HG02973 (cell line): Measurements from ENCODE around the gene BASP1.
A peak's percentile ranks its signal among the peaks of the same experiment; 100 is the strongest.
"Not testable (repeated sequence)": the region's sequence is repeated elsewhere in the genome, so short reads cannot be mapped to it uniquely, and the experiment has no call there.

Experiments
- ATAC-seq: cut with Tn5 transposase; IDR thresholded peaks from one replicate; pipeline ENCODE4 v1.9.1; 2021; ENCODE audit warnings: moderate library complexity; ENCODE audit not compliant: unreplicated experiment

The BASP1 gene

GRCh38 chr5:17190799-17191391, 26.5 kb upstream of the BASP1 start:
- ATAC-seq, result no peak

GRCh38 chr5:17191574-17191973, 25.9 kb upstream of the BASP1 start:
- ATAC-seq, result not testable (repeated sequence)

- ATAC-seq, result no peak
Measured at GRCh38 chr5:17192191-17192590, 25.2 kb upstream of the BASP1 start.

GRCh38 chr5:17196024-17196423, 21.4 kb upstream of the BASP1 start:
- ATAC-seq, result no peak

GRCh38 chr5:17196697-17197096, 20.7 kb upstream of the BASP1 start:
- no peak for ATAC-seq

GRCh38 chr5:17203329-17204132, 13.9 kb upstream of the BASP1 start:
- peak; percentile 85 for ATAC-seq

- no peak for ATAC-seq
Measured at GRCh38 chr5:17204133-17204489, 13.3 kb upstream of the BASP1 start.

GRCh38 chr5:17206021-17206420, 11.4 kb upstream of the BASP1 start:
- no peak for ATAC-seq

GRCh38 chr5:17212191-17212590, 5.2 kb upstream of the BASP1 start:
- ATAC-seq, result no peak

GRCh38 chr5:17212996-17213395, 4.4 kb upstream of the BASP1 start:
- no peak for ATAC-seq

- no peak for ATAC-seq
Measured at GRCh38 chr5:17213938-17214337, 3.5 kb upstream of the BASP1 start.

GRCh38 chr5:17214893-17215292, 2.5 kb upstream of the BASP1 start:
- no peak for ATAC-seq

GRCh38 chr5:17215361-17215760, 2.1 kb upstream of the BASP1 start:
- no peak for ATAC-seq

- ATAC-seq, result peak; percentile 41
Measured at GRCh38 chr5:17216176-17216973, 1.1 kb upstream of the BASP1 start.

GRCh38 chr5:17216974-17217492, 398 bp upstream of the BASP1 start:
- no peak for ATAC-seq

GRCh38 chr5:17218353-17219005, 1.0 kb downstream of the BASP1 start:
- ATAC-seq, result no peak

- ATAC-seq, result no peak
Measured at GRCh38 chr5:17219006-17219422, 1.6 kb downstream of the BASP1 start.

GRCh38 chr5:17219469-17219868, 2.0 kb downstream of the BASP1 start:
- ATAC-seq, result no peak

- no peak for ATAC-seq
Measured at GRCh38 chr5:17219992-17220391, 2.6 kb downstream of the BASP1 start.

GRCh38 chr5:17220469-17220868, 3.0 kb downstream of the BASP1 start:
- no peak for ATAC-seq
